ENCODE measurements around the gene ZNF664.

The ZNF664 gene

GRCh38 chr12:124011435-124012115, 38.6 kb downstream of the ZNF664 start:
- no peak for DNase-seq (ENCODE audit: low read depth)
- H3K4me3 ChIP-seq (ENCODE audit: low read depth, low read length) = no peak overlapping the region
- TF ChIP-seq CTCF (IDR thresholded peaks at IDR 0.05; ENCODE audit: low read depth, low read length, missing control alignments) = no peak

GRCh38 chr12:124013073-124013472, 40.1 kb downstream of the ZNF664 start:
- TF ChIP-seq CTCF (IDR thresholded peaks at IDR 0.05; ENCODE audit: low read depth, low read length, missing control alignments) = no peak
- no peak for DNase-seq (ENCODE audit: low read depth)
- no peak overlapping the region for H3K4me3 ChIP-seq (ENCODE audit: low read depth, low read length)

- DNase-seq (ENCODE audit: low read depth) = no peak
- H3K4me3 ChIP-seq (ENCODE audit: low read depth, low read length) = no peak overlapping the region
- no peak for TF ChIP-seq CTCF (IDR thresholded peaks at IDR 0.05; ENCODE audit: low read depth, low read length, missing control alignments)
Observed at GRCh38 chr12:124015494-124016461, 42.8 kb downstream of the ZNF664 start.

- TF ChIP-seq CTCF (IDR thresholded peaks at IDR 0.05; ENCODE audit: low read depth, low read length, missing control alignments) = no peak
- H3K4me3 ChIP-seq (ENCODE audit: low read depth, low read length) = no peak overlapping the region
- no peak for DNase-seq (ENCODE audit: low read depth)
Observed at GRCh38 chr12:124017064-124017463, 44.0 kb downstream of the ZNF664 start.

- DNase-seq (ENCODE audit: low read depth) = no peak
- no peak for TF ChIP-seq CTCF (IDR thresholded peaks at IDR 0.05; ENCODE audit: low read depth, low read length, missing control alignments)
- H3K4me3 ChIP-seq (ENCODE audit: low read depth, low read length) = no peak overlapping the region
Observed at GRCh38 chr12:124018539-124018938, 45.5 kb downstream of the ZNF664 start.

GRCh38 chr12:124019115-124019514, 46.1 kb downstream of the ZNF664 start:
- no peak for TF ChIP-seq CTCF (IDR thresholded peaks at IDR 0.05; ENCODE audit: low read depth, low read length, missing control alignments)
- no peak overlapping the region for H3K4me3 ChIP-seq (ENCODE audit: low read depth, low read length)
- DNase-seq (ENCODE audit: low read depth) = no peak
